ENCODE data around the gene FBXL20. TPM values are rescaled to one million over a fixed set of nuclear protein-coding genes. Genes with fewer than 3 reads are reported as not detected.

Gene FBXL20
- total RNA-seq, 4 donors from 2014 or later: 20.5 to 34.7 (median 26.6) TPM

- no peaks in the 10 kb centered on the region for H3K36me3 ChIP-seq
- DNase-seq: no peak
- no peaks in the 10 kb centered on the region for H3K4me1 ChIP-seq
- no peak overlapping the region for H3K27ac ChIP-seq
- no peak overlapping the region for H3K4me3 ChIP-seq
- TF ChIP-seq POLR2A (IDR thresholded peaks at IDR 0.05): no peak
- TF ChIP-seq CTCF (IDR thresholded peaks at IDR 0.05): no peak
- H3K9me3 ChIP-seq: no peaks in the 10 kb centered on the region
- H3K27me3 ChIP-seq: no peaks in the 10 kb centered on the region
These were observed 69.3 kb downstream of the FBXL20 start for GRCh38 chr17:39332092-39332491.

- no peaks in the 10 kb centered on the region for H3K36me3 ChIP-seq
- no peaks in the 10 kb centered on the region for H3K27me3 ChIP-seq
- H3K27ac ChIP-seq: no peak overlapping the region
- no peak for TF ChIP-seq POLR2A (IDR thresholded peaks at IDR 0.05)
- TF ChIP-seq CTCF (IDR thresholded peaks at IDR 0.05): no peak
- no peaks in the 10 kb centered on the region for H3K9me3 ChIP-seq
- no peaks in the 10 kb centered on the region for H3K4me1 ChIP-seq
- no peak for DNase-seq
- no peak overlapping the region for H3K4me3 ChIP-seq
These were observed 72.6 kb downstream of the FBXL20 start for GRCh38 chr17:39328815-39329214.

GRCh38 chr17:39327109-39327508, 74.3 kb downstream of the FBXL20 start:
- H3K36me3 ChIP-seq: no peaks in the 10 kb centered on the region
- TF ChIP-seq CTCF (IDR thresholded peaks at IDR 0.05) (no peak), POLR2A (IDR thresholded peaks at IDR 0.05) (no peak)

GRCh38 chr17:39325528-39326240, 75.7 kb downstream of the FBXL20 start:
- no peak overlapping the region for H3K27ac ChIP-seq
- H3K4me3 ChIP-seq: no peak overlapping the region
- H3K4me1 ChIP-seq: no peaks in the 10 kb centered on the region
- DNase-seq: no peak
- no peak for TF ChIP-seq CTCF (IDR thresholded peaks at IDR 0.05)
- no peak for TF ChIP-seq POLR2A (IDR thresholded peaks at IDR 0.05)
- H3K9me3 ChIP-seq: no peaks in the 10 kb centered on the region
- H3K27me3 ChIP-seq: no peaks in the 10 kb centered on the region
- H3K36me3 ChIP-seq: no peaks in the 10 kb centered on the region

More at GRCh38 chr17:39327109-39327508, 74.3 kb downstream of the FBXL20 start:
- no peak overlapping the region for H3K27ac ChIP-seq
- H3K4me3 ChIP-seq: no peak overlapping the region
- H3K9me3 ChIP-seq: no peaks in the 10 kb centered on the region
- no peak for DNase-seq
- no peaks in the 10 kb centered on the region for H3K4me1 ChIP-seq
- H3K27me3 ChIP-seq: no peaks in the 10 kb centered on the region

GRCh38 chr17:39318636-39319035, 82.8 kb downstream of the FBXL20 start:
- H3K36me3 ChIP-seq: peaks cover 0 to 11% (median 0%) of the 10 kb centered on the region in 3 donors
- H3K9me3 ChIP-seq: no peaks in the 10 kb centered on the region
- DNase-seq: no peak
- H3K4me3 ChIP-seq: no peak overlapping the region
- TF ChIP-seq POLR2A (IDR thresholded peaks at IDR 0.05) (no peak), CTCF (IDR thresholded peaks at IDR 0.05) (no peak)
- no peaks in the 10 kb centered on the region for H3K27me3 ChIP-seq
- no peaks in the 10 kb centered on the region for H3K4me1 ChIP-seq
- H3K27ac ChIP-seq: no peak overlapping the region

All from Peyer's patch (tissue), 4 donors.